Ammon's horn (tissue), 1 donor: ENCODE measurements around the gene ARHGEF28.

Experiments
- DNase-seq: peaks from one replicate; pipeline ENCODE4 v3.0.0-alpha.2; 2016; ENCODE audit warnings: low spot score

ARHGEF28 gene, protein sequence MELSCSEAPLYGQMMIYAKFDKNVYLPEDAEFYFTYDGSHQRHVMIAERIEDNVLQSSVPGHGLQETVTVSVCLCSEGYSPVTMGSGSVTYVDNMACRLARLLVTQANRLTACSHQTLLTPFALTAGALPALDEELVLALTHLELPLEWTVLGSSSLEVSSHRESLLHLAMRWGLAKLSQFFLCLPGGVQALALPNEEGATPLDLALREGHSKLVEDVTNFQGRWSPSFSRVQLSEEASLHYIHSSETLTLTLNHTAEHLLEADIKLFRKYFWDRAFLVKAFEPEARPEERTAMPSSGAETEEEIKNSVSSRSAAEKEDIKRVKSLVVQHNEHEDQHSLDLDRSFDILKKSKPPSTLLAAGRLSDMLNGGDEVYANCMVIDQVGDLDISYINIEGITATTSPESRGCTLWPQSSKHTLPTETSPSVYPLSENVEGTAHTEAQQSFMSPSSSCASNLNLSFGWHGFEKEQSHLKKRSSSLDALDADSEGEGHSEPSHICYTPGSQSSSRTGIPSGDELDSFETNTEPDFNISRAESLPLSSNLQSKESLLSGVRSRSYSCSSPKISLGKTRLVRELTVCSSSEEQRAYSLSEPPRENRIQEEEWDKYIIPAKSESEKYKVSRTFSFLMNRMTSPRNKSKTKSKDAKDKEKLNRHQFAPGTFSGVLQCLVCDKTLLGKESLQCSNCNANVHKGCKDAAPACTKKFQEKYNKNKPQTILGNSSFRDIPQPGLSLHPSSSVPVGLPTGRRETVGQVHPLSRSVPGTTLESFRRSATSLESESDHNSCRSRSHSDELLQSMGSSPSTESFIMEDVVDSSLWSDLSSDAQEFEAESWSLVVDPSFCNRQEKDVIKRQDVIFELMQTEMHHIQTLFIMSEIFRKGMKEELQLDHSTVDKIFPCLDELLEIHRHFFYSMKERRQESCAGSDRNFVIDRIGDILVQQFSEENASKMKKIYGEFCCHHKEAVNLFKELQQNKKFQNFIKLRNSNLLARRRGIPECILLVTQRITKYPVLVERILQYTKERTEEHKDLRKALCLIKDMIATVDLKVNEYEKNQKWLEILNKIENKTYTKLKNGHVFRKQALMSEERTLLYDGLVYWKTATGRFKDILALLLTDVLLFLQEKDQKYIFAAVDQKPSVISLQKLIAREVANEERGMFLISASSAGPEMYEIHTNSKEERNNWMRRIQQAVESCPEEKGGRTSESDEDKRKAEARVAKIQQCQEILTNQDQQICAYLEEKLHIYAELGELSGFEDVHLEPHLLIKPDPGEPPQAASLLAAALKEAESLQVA (N-terminal part only)

DNA sequence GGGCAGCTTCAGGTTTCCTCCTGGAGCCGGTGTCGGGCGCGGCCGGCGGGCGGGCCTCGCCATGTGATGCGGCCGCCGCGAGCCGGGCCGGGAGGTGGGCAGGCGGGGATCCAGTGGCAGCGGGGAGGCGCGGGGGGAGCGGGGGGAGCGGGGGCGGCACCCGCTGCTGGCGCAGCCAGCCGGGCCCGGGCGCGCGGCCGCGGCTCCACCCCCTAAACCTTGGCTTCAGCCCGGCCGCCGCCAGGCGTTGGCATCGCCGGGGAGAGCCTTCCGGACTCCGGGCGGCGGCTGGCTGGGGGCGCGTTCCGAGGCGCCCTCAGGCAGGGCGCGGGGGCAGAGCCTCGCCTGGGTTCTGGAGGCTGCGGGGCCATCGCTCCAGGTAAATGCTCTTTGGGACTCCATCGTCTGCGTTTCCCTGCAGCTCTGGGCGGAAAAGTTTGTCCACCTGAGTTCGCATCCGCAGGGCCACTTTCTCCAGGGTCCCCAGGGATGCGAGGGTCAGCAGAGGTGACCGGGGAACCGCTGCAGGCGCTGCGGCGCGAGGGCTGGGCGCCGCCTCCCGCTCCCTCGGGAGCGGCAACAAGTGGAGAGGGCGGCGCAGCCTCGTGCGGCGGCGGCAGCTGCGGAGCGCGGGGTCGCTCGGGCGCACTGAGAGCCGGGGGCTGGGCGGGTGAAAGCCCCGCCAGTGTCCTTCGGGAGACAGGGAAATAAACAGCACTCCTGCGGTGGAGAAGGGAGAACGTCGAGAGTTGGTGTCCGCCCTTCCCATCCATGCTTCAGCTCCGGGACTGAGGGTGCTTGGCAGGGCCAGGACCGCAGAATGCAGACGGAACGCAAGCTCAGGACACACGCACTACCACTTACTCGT lies at the start of gene ARHGEF28:
Gene ARHGEF28, plus strand, starts transcription at position 253 of the 868 bp plus-strand sequence. CDS start 58,656 bp downstream, outside the sequence.
- peak; percentile 17 for DNase-seq

DNA sequence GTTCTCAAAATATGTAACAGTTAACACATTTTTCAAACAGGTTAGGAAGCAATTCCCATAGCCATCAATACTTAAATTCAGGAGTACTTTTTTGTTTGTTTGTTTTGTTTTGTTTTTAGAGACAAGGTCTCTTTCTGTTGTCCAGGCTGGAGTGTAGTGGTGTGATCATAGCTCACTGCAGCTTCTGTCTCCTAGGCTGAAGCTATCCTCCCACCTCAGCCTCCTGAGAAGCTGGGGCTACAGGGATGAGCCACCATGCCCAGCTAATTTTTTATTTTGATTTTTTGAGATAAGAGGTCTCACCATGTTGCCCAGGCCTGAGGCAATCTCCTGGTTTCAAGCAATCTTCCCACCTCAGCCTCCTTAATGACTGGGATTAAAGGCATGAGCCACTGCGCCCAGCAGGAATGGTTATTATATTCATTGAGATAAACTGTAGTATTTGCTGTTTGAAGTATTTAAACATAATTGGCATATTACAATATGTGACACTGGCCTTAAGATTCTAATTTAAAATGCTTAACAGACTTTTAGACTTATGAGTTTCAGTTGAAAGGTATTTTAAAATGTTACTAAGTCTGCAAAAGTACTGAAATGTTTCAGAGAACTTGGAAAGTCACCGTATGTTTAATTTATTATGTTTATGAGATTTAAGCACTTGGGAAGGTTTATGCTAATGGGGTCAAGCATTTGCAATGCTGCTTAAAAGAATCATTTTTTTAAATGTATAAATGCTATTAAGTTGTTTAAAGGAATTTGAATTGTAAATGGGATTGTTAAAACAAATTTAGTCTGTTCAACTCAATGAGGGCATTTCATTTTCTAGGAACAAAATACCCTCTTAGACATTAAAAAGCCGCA lies 43.5 kb upstream of the ARHGEF28 start:
- DNase-seq = no peak

DNA sequence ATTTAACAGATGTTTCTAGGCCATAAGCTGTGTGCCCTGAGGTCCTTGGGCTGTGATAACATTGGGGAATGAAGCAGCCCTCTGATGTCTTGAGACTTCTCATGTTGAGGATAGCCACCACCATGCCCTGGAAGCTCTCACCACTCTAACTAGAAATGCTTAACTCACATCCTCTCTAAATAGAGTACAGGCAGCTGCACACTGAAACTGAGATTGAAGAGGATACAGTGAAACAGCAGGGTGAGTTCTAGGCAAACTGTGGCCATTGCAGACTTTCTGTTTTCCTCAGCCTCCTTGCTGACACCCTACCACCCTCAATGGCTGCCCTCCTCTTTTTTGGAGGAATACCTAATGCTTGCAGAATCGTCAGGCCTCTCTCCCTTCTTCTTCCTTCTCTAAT lies 38.1 kb upstream of the ARHGEF28 start:
- no peak for DNase-seq

DNA sequence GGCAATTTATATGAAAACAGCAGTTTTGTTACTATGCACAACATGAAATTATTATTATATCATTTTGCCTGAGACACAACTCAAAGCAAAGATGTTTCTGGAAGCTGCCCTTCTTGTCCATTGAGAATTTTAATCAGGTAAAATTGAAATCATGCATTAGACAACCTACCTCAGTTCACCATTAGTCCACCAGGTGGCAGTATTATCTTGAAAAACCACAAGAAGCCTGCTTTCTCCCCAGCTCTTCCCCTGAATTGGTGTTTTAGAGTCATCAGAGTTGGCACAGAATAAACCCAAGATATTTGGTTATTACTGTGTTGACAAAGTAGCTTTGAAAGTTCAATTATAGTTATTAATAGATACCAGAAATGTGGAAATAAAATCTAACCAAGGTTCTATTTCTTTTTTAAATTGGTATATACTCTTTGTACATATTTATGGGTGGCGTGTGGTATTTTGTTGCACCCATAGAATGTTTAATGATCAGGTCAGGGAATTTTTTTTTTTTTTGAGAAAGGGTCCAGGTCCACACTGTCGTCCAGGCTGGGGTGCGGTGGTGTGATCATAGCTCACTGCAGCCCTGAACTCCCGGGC lies 34.8 kb upstream of the ARHGEF28 start:
- DNase-seq = peak; percentile 74

DNA sequence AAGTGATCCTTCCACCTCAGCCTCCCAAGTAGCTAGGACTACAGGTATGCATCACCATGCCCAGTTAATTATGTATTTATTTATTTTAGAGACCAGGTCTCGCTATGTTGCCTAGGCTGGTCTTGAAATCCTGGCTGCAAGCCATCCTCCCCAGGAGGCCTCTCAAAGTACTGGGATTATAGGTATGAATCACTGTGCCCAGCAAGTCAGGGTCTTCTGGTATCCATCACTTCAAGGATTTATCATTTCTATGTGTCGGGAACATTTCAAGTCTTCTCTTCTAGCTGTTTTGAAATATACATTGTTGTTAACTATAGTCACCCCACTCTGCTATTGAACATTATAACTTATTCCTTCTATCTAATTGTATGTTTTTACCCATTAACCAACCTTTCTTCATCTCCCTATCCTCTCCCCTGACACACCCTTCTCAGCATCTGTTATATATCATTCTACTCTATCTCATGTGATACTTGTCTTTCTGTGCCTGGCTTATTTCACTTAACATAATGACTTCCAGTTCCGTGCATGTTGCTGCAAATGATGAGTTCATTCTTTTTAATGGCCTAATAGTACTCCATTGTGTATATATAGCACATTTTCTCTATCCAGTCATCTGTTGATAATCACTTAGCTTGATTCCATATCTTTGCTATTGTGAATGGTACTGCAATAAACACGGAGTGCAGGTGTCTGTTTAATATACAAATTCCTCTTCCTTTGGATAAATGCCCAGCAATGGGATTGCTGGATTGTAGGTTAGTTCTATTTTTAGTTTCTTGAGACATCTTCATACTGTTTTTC lies 34.1 kb upstream of the ARHGEF28 start:
- no peak for DNase-seq

DNA sequence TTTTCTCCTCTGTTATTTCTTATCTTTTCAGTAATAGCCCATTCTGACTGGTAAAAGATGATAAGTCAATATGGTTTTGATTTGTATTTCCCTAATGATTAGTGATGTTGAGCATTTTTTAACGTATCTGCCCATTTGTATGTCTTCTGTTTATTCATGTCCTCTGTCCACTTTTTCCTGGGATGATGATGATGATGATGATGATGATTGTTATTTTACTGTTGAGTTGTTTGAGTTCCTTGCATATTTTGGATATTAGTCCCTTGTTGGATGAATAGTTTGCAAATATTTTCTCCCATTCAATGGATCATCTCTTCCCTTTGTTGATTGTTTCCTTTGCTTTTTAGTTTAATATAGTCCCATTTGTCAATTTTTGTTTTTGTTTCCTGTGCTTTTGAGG lies 33.4 kb upstream of the ARHGEF28 start:
- DNase-seq = no peak

DNA sequence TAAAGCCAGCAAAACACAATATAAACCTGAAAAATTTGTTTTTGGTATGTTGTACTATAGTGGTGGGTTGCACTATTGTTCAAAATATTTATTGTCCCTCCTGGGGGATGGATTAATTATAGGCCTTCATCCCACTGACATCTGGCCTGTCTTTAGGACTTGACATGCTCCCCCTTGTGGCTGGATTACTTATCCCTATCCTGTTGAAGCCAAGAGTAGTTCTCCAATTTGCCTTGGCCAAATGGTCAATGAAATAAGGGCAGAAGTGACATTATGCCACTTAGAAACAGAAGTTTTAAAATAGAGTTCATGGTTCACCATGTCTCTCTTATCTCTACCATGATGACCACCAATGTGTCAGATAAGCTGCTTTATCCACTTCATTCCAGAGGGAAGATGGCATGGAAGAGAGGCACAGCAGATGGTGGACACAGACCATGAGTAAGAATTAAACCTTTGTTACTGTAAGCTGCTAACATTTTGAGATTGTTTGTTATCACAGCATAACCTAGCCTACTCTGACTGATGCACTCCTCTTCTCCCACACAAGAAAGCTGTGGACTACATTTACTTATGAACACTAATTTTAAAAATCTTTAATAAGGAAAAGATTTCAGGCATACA lies 29.2 kb upstream of the ARHGEF28 start:
- DNase-seq = peak; percentile 7

DNA sequence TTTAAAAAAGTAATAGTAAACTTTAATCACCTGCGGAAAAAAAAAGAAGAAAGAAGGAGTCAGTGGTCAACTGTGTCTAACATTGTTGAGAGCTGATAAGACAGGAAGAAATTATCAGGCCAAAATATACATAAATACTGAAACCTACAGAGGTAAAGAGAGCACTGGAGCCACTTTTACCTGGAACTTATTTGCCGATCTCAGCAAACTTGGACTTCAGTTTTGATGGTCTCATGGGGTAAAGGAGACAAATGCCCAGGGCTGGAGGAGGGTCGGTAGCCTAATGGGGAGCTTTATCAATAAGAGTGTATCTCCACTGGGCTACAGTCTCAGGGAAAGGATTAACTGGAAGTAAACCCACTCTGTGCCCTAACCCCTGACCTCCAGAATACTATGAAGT lies 26.6 kb upstream of the ARHGEF28 start:
- no peak for DNase-seq

DNA sequence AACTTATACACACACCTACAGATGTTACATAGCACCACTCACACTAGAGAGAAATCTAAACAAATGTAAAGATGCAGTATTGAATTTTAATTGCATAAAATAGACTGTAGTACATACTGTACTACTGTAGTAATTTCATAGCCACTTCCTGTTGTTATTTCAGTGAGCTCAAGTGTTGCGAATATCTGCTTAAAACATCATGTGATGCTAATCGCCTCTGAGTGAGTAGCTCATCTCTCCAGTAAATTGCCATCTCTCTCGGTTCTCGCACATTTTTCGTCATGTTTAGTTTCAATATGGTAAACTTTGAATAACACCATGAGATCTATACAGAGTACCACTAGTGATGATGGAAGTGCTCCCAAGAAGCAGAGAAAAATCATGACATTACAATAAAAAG lies 22.0 kb upstream of the ARHGEF28 start:
- DNase-seq = no peak

DNA sequence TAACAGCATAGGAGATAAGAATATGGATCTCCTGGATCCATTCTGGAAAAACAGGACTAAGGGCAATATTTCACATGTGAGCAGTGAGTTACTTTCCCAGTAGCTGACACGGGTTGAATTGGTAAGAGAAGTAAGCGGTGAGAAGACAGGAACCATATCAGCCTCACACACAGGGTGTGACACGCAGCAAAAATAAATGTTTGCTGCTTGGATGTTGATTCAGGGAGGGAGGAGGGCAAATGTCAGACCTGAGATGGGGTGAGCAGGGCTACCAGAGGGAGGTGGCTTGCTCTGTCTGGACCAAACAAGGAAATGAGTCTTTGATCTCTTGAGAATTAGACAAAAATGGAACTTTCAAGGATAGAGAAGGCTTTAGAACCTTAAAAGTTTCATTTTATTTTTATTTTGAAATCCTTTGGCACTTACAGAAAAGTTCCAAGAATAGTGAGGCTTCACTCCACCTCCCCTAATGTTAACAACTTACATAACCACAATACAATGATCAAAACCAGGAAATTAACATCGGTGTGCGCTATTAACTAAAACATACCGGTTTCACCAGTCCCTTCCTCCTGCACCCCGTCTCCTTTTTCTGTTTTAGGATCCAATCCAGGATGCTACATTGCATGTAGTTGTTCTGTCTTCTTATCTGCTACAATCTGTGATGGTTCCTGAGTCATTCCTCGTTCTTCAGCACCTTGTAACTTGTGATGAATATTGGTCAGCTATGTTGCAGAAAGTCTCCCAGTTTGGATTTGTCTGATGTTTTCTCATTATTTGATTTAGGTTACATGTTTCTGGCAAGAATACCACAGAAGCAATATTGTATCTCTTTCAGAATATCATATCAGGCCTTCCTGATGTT lies 20.5 kb upstream of the ARHGEF28 start:
- DNase-seq = no peak

DNA sequence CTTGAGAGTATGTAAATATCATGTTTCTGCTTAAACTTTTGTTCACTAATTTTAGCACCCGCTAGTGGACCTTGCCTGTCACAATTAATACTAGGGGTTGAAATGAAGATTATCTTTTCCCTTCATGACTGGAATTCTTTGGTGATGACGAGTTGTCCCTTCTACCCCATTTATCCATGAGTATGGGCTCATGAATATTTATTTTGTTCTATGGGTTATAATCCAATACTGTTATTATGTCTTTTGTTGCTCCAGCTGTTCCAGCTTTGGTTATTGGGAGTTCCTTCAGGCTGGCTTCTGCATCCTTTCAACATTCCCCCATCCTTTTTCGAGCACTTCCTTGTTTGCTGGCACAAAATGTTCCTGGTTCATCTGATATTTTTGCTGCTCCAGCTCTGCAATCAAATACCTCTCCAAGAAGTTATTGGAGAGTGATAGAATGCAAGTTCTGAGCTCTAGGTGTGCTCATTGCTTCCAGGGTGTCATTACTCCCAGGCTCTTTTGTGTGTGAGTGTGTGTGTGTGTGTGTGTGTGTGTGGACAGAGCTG lies 19.7 kb upstream of the ARHGEF28 start:
- no peak for DNase-seq

DNA sequence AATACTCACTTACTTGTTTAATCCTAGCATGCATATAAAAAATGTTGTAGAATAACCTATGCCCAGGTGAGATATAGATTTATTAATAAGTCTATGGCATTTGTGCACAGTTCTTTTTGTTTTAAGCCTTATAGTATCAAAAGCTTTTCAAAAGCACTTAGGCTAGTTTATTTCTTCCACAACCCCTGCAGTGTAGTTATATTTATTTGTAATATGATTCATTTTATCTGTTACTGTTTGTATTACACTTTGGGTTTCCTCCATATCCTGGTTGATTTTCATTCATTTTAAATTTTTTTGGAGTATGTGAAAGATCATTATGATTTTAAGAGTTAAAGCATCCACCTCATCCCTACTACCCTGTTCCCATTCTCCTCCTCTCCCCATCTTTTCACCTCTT lies 18.8 kb upstream of the ARHGEF28 start:
- DNase-seq = no peak

DNA sequence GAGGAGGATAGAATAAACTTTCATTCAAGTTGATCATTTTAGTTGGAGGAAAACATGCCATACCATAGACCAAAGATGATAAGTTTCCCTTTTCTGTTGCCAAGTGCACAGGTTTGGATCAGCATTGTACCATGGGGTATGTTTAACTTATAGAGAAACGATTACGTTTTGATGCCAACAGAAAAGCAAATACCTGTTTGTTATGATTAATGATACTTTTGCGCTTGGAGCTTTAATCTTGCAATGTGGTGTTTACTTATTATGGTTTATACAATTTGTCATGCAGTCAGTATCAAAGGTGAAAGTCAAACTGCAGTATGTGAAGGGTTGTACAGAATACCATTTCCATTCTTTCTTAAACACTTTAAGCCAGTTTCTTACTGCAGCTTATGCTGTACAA lies 13.2 kb upstream of the ARHGEF28 start:
- no peak for DNase-seq

DNA sequence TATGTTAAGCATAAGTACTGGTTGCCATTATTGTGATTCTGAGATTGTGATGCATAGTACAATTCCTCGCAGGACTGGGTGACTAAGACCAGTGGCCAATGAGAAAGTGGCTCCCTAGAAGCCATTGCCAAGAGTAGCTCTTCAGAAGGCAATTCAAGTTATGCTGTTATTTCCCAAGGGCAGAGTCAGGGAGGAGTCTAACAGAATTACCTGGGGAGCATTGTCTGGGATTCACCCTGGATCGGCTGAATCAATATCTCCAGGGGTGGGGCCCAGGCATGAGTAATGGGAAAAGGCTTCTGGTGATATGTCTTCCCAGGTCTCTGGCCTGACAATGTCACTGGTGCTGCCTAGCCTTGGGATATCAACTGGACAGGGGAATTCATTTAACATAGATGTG lies 10.9 kb upstream of the ARHGEF28 start:
- no peak for DNase-seq

DNA sequence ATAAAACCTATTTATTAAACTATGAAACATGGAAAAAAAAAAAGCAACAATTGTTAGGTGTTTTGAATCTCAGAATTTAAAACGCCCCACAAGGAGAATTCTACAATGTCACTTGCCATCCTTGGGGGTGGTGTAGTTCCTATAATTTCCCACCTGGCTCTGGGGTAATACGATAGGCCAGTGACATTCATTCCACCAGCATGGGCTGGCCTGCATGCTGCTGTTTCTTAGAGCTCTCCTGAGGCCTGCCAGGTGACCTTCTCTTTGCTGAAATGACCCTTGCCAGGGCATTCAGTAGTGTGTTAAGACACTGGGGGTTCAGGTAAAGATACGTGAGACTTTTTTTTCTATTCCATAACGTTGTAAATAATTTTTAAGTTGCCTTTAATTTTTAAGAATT lies 10.0 kb upstream of the ARHGEF28 start:
- no peak for DNase-seq

DNA sequence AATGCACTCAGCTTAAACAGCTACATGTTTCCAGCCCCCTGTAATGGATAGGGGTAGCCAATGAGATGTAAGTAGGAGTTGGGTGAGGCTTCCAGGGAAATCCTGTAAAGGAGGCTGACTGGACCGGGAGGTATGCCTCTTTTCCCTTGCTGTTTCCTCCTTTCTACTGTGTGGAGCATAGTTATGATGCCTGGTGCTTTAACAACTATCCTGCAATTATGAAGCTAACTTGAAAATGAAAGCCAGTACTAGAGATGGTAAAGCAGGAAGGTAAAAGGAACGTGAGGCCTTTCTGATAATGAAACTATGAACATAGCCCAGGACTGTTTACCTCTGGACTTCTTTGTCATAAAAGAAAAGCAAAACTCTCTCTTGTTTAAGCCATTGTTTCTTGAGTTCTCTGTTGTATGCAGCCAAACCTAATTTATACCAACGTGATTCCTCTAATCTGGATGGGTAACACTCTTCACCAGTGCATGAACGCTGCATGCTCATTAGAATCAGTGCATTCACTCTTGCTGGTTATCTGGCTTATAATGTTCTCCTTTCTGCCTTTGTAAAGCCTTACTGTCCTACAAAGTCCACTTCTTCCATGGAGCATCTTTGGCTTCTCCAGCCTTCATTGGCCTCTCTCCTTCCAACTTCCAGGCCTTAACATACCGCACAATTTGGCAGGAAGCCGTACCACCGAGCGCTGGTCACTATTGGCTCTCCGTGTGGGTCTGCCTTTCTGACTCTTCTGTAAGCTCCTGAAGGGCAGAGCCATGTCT lies 8.3 kb upstream of the ARHGEF28 start:
- DNase-seq = no peak
